A673 (cell line): ENCODE results near the gene RNF113B. TPM values are rescaled to one million over a fixed set of nuclear protein-coding genes. Genes with fewer than 3 reads are reported as not detected.

Experiments
- BruUV-seq: library from RNA; stranded (reverse); fragments of 400-500 nt; replicated peaks from 2 replicates; lab custom pipeline; 2021; lab: Mats Ljungman, UMichigan
- CTCF ChIA-PET: fragments of 300-600 bp; sonication (Branson Sonifier 250); formaldehyde crosslinking; loops from one replicate; lab custom pipeline; 2022; ENCODE audit warnings: antibody characterized with exemption; lab: Charles Lee
- POLR2A ChIA-PET: fragments of 300-600 bp; sonication (Branson Sonifier 250); formaldehyde crosslinking; loops from one replicate; lab custom pipeline; 2022; ENCODE audit warnings: antibody characterized with exemption; ENCODE audit not compliant: low non-redundant PET; lab: Charles Lee
- DNase-seq: peaks from one replicate; pipeline ENCODE4 v3.0.0-alpha.2; 2015; ENCODE audit warnings: low spot score
- H3K27ac ChIP-seq: fragments of 200-600 bp; sonication (generic); 2 replicates; pipeline ENCODE4 v1.5.1; 2016; ENCODE audit warnings: mixed run types, low read depth, mild to moderate bottlenecking, mixed read lengths, antibody characterized with exemption, low read length; ENCODE audit not compliant: poor library complexity, severe bottlenecking
- H3K27me3 ChIP-seq: fragments of 200-600 bp; sonication (generic); replicated peaks from 2 replicates; pipeline ENCODE4 v1.6.1; 2017; ENCODE audit warnings: mixed run types, low read depth, mild to moderate bottlenecking, mixed read lengths, antibody characterized with exemption, low read length; ENCODE audit not compliant: insufficient read depth, poor library complexity
- H3K36me3 ChIP-seq: fragments of 200-600 bp; sonication (generic); 2 replicates; pipeline ENCODE4 v1.6.1; 2016; ENCODE audit warnings: mixed run types, mild to moderate bottlenecking, mixed read lengths, antibody characterized with exemption, low read length; ENCODE audit not compliant: insufficient read depth, poor library complexity, severe bottlenecking
- H3K4me1 ChIP-seq: fragments of 200-600 bp; sonication (generic); 2 replicates; pipeline ENCODE4 v1.6.1; 2017; ENCODE audit warnings: mixed run types, mild to moderate bottlenecking, mixed read lengths, antibody characterized with exemption, low read length; ENCODE audit not compliant: insufficient read depth, poor library complexity, severe bottlenecking
- H3K4me3 ChIP-seq: fragments of 200-600 bp; sonication (generic); 2 replicates; pipeline ENCODE4 v1.5.1; 2016; ENCODE audit warnings: low read depth, mixed run types, mild to moderate bottlenecking, mixed read lengths, low read length; ENCODE audit not compliant: poor library complexity, severe bottlenecking
- H3K9me3 ChIP-seq: fragments of 200-600 bp; sonication (generic); 2 replicates; pipeline ENCODE4 v1.6.1; 2016; ENCODE audit warnings: mixed run types, low read depth, mild to moderate bottlenecking, mixed read lengths, antibody characterized with exemption, low read length; ENCODE audit not compliant: poor library complexity, severe bottlenecking
- EZH2 ChIP-seq: fragments of 200-600 bp; sonication (generic); IDR thresholded peaks from 2 replicates; pipeline ENCODE4 v1.6.1; 2017; ENCODE audit warnings: borderline replicate concordance, low read depth, mild to moderate bottlenecking, mixed read lengths, antibody characterized with exemption, low read length; ENCODE audit not compliant: poor library complexity, severe bottlenecking
- intact Hi-C: fragments of 100-400 bp; cut with micrococcal nuclease; formaldehyde crosslinking; loops from one replicate; pipeline ENCODE4 v1.10.0; 2022; ENCODE audit not compliant: unreplicated experiment
- total RNA-seq: library from RNA; stranded (reverse); gene quantifications from 2 replicates; pipeline ENCODE4 v1.2.3, GENCODE V29; 2021
- TF ChIP-seq, protein P1 (sequence below): fragments of 300-800, 200-600 bp; sonication (generic); conservative IDR thresholded peaks from 2 replicates; pipeline ENCODE4 v1.5.1; 2017; ENCODE audit warnings: low read depth, mild to moderate bottlenecking, antibody characterized with exemption, low read length, moderate library complexity, mixed read lengths

RNF113B gene
- total RNA-seq, 1 experiment from 2014 or later = not detected

DNA sequence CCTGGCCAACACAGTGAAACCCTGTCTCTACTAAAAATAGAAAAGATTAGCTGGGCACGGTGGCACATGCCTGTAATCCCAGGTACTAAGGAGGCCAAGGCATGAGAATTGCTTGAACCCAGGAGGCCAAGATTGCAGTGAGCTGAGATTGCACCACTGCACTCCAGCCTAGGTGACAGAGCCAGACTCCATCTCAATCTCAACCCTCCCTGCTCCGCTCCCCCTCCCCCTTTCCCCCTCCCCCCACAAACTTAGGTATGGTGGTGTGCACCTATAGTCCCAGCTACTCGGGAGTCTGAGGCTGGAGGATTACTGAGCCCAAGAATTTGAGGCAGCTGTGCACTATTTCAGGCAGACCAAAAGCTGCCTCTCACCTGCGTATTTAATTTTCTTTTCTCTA, 21.6 kb upstream of the RNF113B start:
- ChIA-PET CTCF (no interaction called here), POLR2A (no interaction called here)
- TF ChIP-seq, protein P1, sequence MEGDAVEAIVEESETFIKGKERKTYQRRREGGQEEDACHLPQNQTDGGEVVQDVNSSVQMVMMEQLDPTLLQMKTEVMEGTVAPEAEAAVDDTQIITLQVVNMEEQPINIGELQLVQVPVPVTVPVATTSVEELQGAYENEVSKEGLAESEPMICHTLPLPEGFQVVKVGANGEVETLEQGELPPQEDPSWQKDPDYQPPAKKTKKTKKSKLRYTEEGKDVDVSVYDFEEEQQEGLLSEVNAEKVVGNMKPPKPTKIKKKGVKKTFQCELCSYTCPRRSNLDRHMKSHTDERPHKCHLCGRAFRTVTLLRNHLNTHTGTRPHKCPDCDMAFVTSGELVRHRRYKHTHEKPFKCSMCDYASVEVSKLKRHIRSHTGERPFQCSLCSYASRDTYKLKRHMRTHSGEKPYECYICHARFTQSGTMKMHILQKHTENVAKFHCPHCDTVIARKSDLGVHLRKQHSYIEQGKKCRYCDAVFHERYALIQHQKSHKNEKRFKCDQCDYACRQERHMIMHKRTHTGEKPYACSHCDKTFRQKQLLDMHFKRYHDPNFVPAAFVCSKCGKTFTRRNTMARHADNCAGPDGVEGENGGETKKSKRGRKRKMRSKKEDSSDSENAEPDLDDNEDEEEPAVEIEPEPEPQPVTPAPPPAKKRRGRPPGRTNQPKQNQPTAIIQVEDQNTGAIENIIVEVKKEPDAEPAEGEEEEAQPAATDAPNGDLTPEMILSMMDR = no peak
- TF ChIP-seq EZH2 = no peak
- Histone ChIP-seq H3K9me3 (peaks cover 2% of the 10 kb centered on the region), H3K4me1 (no peaks in the 10 kb centered on the region), H3K27ac (no peak overlapping the region), H3K36me3 (peaks cover 1% of the 10 kb centered on the region), H3K27me3 (no peaks in the 10 kb centered on the region), H3K4me3 (no peak overlapping the region)
- BruUV-seq = no TSS peak
- no peak for DNase-seq
- intact Hi-C loops = no loop called here

DNA sequence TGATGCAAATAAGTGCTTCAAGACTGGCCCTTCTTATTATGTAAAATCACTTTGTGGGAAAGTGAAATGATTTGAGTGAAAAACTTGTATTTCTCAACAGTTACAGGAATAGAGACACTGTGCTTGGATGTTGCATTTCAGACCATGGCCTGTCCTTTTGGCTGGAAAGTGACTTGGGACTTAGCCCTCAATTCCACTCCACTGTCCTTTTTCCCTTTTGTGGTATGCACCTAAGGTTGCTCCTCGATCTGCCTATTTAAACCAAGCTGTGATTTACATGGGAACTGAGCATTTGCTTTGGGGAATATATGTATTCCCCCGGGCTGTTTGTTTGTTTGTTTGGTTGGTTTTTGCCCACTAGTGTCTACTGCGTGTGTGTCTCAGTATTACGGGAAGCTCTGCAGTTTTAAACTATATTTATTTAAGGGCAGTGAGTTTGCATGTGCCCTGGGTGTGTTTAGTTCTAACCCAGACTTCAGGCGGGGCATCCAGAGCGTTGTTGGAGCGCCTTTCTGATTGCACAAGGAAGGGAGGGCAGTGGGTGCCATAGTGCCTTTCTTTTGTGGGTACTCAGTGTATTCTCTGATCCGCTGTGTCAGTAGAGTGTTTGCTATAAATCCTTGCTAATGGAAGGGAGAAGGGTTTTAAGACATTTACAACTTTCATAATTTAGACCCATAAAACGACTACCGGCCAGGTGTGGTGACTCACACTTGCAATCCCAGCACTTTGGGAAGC, 18.2 kb upstream of the RNF113B start:
- Histone ChIP-seq H3K4me1 (peaks cover 3% of the 10 kb centered on the region), H3K9me3 (no peaks in the 10 kb centered on the region), H3K4me3 (no peak overlapping the region), H3K27ac (no peak overlapping the region), H3K27me3 (no peaks in the 10 kb centered on the region), H3K36me3 (no peaks in the 10 kb centered on the region)
- TF ChIP-seq, protein P1 = no peak
- TF ChIP-seq EZH2 = no peak
- ChIA-PET CTCF (no interaction called here), POLR2A (no interaction called here)
- intact Hi-C loops = no loop called here
- DNase-seq = no peak
- no TSS peak for BruUV-seq

DNA sequence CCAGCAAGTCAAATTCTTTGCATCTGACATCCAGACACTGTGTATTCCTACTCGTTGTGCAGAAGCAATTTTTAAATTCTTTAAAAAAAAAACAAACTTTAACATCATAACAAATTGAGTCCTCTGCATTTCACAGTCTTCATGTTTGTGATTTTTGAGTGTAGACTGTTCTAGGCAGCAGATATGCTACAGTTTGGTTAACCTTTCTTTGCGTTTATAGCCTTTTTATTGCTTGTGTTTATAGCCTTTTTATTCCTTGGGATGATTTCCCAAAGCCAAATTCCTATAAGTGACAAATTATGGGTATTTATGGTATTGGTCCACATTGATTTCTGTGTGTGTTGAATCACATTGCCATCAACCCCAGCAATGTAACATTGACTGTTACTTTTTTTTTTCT, 14.9 kb upstream of the RNF113B start:
- TF ChIP-seq, protein P1 = no peak
- no peak for TF ChIP-seq EZH2
- Histone ChIP-seq H3K9me3 (no peaks in the 10 kb centered on the region), H3K4me1 (peaks cover 29% of the 10 kb centered on the region), H3K27ac (no peak overlapping the region), H3K27me3 (no peaks in the 10 kb centered on the region), H3K36me3 (no peaks in the 10 kb centered on the region), H3K4me3 (no peak overlapping the region)
- POLR2A ChIA-PET = no interaction called here
- CTCF ChIA-PET = no interaction called here
- no TSS peak for BruUV-seq
- DNase-seq = no peak
- intact Hi-C loops = no loop called here
